Osteoblast (primary cell): Measurements from ENCODE around the gene TIE1. TPM values are rescaled to one million over a fixed set of nuclear protein-coding genes. Genes with fewer than 3 reads are reported as not detected.
A peak's percentile ranks its signal among the peaks of the same experiment; 100 is the strongest.

Experiments used
- DNase-seq: peaks from one replicate; pipeline ENCODE4 v3.0.0; 2011; ENCODE audit warnings: low spot score, mixed read lengths; ENCODE audit not compliant: insufficient read length; ENCODE audit errors: missing footprints
- H2AFZ ChIP-seq: 2 replicates; pipeline ENCODE4 v1.6.0; 2011; ENCODE audit warnings: mild to moderate bottlenecking, low read length
- H3K27ac ChIP-seq: 2 replicates; pipeline ENCODE4 v1.5.1; 2011; ENCODE audit warnings: mild to moderate bottlenecking, low read depth, low read length, moderate library complexity
- H3K27me3 ChIP-seq: 2 replicates; pipeline ENCODE4 v1.6.0; 2012; ENCODE audit warnings: mild to moderate bottlenecking, control low read depth, inconsistent platforms, low read length, moderate library complexity; ENCODE audit not compliant: insufficient read depth
- H3K36me3 ChIP-seq: 2 replicates; pipeline ENCODE4 v1.5.1; 2011; ENCODE audit warnings: mild to moderate bottlenecking, low read length, control low read depth, moderate library complexity; ENCODE audit not compliant: insufficient read depth
- H3K4me1 ChIP-seq: 2 replicates; pipeline ENCODE4 v1.5.1; 2011; ENCODE audit warnings: mild to moderate bottlenecking, low read length, control low read depth, moderate library complexity; ENCODE audit not compliant: insufficient read depth
- H3K4me2 ChIP-seq: 2 replicates; pipeline ENCODE4 v1.6.0; 2011; ENCODE audit warnings: mild to moderate bottlenecking, low read length; ENCODE audit not compliant: insufficient read depth
- H3K4me3 ChIP-seq: fragments of 200-600 bp; sonication (generic); 3 replicates; pipeline ENCODE4 v1.5.1; 2012; ENCODE audit warnings: mild to moderate bottlenecking, low read length, inconsistent platforms; ENCODE audit not compliant: insufficient read depth
- H3K79me2 ChIP-seq: 2 replicates; pipeline ENCODE4 v1.6.0; 2012; ENCODE audit warnings: mild to moderate bottlenecking, low read length, control low read depth, inconsistent platforms; ENCODE audit not compliant: insufficient read depth
- H3K9me3 ChIP-seq: 2 replicates; pipeline ENCODE4 v1.5.1; 2011; ENCODE audit warnings: low read depth, low read length, control low read depth
- H4K20me1 ChIP-seq: 2 replicates; pipeline ENCODE4 v1.6.0; 2012; ENCODE audit warnings: mild to moderate bottlenecking, low read length, control low read depth; ENCODE audit not compliant: insufficient read depth
- CTCF ChIP-seq: IDR thresholded peaks from 2 replicates; pipeline ENCODE4 v1.5.1; 2011; ENCODE audit warnings: mild to moderate bottlenecking, low read depth, low read length, moderate library complexity; ENCODE audit errors: extremely low read depth
- total RNA-seq: library from RNA; depleted of rRNA; stranded (reverse); fragments of >200 nt; gene quantifications from 2 replicates; pipeline ENCODE4 v1.2.3, GENCODE V29; 2012

TIE1 gene
- total RNA-seq, 1 donor = not detected

DNA sequence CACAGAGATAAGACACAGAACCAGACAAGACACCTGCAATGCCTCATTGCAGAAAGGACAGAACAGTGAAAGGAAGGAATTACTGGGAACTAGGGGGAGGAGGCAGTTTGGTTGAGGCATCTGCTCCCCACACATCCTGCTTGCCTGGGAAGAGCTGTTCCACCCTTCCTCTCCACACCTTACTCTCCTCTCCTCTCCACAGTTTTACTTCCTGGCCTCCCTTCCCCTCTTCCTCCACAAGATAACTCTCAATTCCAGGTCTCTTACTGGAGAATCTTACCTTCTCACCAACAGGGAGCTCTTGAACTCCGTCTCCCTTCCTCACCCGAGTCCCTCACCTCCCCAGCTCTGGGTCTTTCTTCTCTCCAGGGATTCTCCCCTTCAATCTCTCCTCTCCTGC is 64.9 kb downstream of the TIE1 start:
- Histone ChIP-seq H3K27ac (no peak overlapping the region), H3K4me3 (no peak overlapping the region), H3K27me3 (no peaks in the 10 kb centered on the region), H3K4me2 (peak overlapping the region; percentile 93), H3K79me2 (peaks cover 81% of the 10 kb centered on the region), H3K9me3 (no peaks in the 10 kb centered on the region), H3K36me3 (peaks cover 50% of the 10 kb centered on the region), H2AFZ (no peak overlapping the region), H4K20me1 (peaks cover 14% of the 10 kb centered on the region), H3K4me1 (peaks cover 20% of the 10 kb centered on the region)
- peak; percentile 29 for DNase-seq
- TF ChIP-seq CTCF = no peak

DNA sequence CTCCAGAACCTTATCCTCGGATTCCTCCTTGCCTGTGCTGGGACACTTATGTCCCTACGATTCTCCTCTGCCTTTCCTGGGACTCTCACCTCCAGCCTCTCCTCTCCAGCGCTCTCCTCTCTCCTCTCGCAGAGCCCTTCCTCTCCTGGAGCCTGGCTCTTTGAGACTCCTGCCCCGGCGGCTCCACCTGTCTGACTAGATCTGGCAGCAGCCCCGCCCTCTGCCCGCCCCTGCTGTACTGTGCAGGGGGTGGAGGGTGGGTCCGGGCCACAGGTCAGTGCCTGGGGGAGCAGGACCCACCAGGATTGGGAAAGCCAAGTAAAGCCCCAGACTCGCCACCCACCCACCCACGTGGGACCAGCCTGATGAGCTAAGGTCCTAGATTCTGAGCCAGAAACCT is 65.4 kb downstream of the TIE1 start:
- Histone ChIP-seq H3K4me1 (peaks cover 15% of the 10 kb centered on the region), H3K4me2 (peak overlapping the region; percentile 93), H3K27ac (peak overlapping the region; percentile 81), H3K9me3 (no peaks in the 10 kb centered on the region), H2AFZ (no peak overlapping the region), H4K20me1 (peaks cover 12% of the 10 kb centered on the region), H3K4me3 (peak overlapping the region; percentile 97), H3K27me3 (no peaks in the 10 kb centered on the region), H3K36me3 (peaks cover 45% of the 10 kb centered on the region), H3K79me2 (peaks cover 79% of the 10 kb centered on the region)
- TF ChIP-seq CTCF = no peak
- peak; percentile 68 for DNase-seq

GRCh38 chr1:43366601-43367025 is 65.8 kb downstream of the TIE1 start:
- H3K9me3 ChIP-seq = no peaks in the 10 kb centered on the region
- peak overlapping the region; percentile 93 for H3K4me2 ChIP-seq
- no peak overlapping the region for H2AFZ ChIP-seq
- H3K27ac ChIP-seq = peak overlapping the region; percentile 81
- H3K4me1 ChIP-seq = peaks cover 15% of the 10 kb centered on the region
- H3K79me2 ChIP-seq = peaks cover 76% of the 10 kb centered on the region
- no peak for TF ChIP-seq CTCF
- peaks cover 41% of the 10 kb centered on the region for H3K36me3 ChIP-seq
- no peaks in the 10 kb centered on the region for H3K27me3 ChIP-seq
- H3K4me3 ChIP-seq = peak overlapping the region; percentile 97
- H4K20me1 ChIP-seq = peaks cover 12% of the 10 kb centered on the region
- DNase-seq = peak; percentile 86

DNA sequence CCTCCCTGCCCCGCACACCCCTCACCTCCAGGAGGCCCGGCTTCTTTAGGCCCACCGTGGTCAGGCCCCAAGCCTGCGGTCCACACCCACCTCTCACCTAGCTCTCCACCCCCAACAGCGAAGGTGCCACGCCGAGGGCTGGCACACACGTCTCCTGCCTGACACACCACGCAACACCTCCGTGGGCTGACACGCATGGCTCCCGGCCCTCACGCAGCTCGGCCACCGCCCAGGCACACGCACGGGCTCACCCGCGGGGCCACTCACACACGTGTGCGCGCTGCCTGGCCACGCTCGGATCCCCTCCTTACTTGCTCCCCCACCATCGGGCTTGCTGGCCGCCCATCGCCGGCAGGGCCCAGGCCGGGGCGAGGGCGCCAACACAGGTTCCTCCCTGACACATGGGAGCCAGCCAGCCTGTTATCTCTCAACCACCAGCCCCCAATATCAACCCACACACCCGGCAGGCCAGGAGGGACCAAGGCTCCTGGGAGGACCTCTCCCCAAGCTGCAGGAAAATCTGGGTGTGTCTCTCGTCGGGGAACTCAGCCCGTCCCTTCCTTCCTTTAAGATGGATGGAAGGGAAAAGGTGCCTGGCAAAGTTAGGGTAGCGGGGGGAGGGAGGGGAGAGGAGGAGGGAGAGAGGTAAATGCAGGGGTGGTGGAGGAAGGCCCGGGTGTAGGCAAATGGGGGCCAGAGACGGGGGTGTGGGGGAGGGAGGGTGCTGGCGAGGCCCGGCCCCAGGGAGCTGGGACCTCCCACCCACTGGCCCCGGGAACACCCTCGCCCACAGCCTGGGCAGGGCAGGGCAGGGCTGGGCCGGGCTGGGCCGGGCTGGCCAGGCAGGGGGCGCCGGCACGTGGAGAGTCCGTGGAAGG is 66.5 kb downstream of the TIE1 start:
- H3K27me3 ChIP-seq = no peaks in the 10 kb centered on the region
- peak overlapping the region; percentile 93 for H3K4me2 ChIP-seq
- no peaks in the 10 kb centered on the region for H3K9me3 ChIP-seq
- peaks cover 70% of the 10 kb centered on the region for H3K79me2 ChIP-seq
- peak overlapping the region; percentile 81 for H3K27ac ChIP-seq
- peaks cover 17% of the 10 kb centered on the region for H3K4me1 ChIP-seq
- peaks cover 34% of the 10 kb centered on the region for H3K36me3 ChIP-seq
- TF ChIP-seq CTCF = no peak
- H4K20me1 ChIP-seq = peaks cover 12% of the 10 kb centered on the region
- DNase-seq = peak; percentile 84
- H2AFZ ChIP-seq = no peak overlapping the region
- peak overlapping the region; percentile 97 for H3K4me3 ChIP-seq
